Stimulated activated CD8-positive, alpha-beta memory T cell treated with anti-CD3 and anti-CD28 coated beads, Interleukin-15, amount 100 ng/mL, for 4 hours (primary cell): ENCODE measurements around the gene NVL.
"Not testable (repeated sequence)": the region's sequence is repeated elsewhere in the genome, so short reads cannot be mapped to it uniquely, and the experiment has no call there.

Experiments used
- DNase-seq, 2 donors: peaks; one replicate each; pipeline ENCODE4 v3.0.0-alpha.2; 2020; ENCODE audit warnings: low read depth in 2 of 2

Gene NVL

DNA sequence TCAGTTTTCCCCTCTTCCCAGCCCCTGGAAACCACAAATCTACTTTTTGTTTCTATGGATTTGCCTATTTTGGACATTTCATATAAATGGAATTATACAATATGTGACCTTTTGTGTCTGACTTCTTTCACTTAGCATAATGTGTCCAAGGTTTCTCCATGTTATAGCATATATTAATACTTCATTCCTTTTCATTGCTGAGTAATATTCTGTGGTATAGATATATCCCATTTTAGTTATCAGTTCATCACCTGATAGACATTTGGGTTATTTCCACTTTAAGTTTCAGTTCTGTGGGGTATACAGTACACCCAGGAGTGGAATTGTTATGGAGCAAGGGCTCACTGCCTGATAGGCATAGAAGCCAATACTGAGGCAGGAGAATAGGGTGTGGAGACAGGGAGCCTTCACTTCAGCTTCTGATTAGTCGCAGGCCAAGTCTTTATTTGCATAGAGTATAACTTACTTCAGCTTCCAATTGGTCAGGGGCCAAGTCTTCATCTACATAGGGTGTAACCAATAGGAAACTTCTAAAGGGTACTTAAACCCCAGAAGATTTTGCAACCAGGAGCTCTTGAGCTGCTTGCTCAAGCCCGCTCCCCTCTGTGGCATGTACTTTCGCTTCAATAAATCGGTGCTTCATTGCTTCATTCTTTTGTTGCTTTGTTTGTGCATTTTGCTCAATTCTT is 8.3 kb upstream of the NVL start:
- DNase-seq = no peak

GRCh38 chr1:224333939-224334786 is 4.2 kb upstream of the NVL start:
- no peak for DNase-seq

DNA sequence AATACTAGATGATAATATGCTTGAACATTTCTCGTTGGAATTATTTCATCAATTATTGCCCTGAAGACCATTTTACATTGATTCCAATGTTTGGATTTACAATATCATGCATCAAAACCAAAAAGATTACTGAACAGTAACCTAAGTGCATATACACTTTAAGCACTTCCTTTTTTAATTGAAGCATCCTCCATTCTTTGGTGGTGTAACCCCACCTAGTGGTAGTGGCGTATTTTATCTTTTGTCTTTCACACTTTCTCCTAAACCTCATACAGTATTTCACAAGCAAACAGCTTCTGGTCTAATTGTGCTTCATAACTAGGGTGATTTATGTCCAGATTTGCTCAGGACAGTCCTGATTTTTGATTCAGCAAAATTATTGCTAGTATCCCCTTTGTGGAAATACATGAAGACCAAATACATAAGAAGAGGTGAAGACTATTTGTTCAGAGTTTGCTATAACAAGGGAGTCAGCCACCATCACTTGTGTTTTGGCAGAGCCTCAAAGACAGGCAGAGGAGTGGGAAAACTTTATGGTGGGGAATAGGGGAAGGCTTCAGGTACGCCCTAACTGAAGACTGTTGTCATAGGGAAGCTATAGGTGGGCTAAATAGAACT is 3.4 kb upstream of the NVL start:
- DNase-seq = no peak

GRCh38 chr1:224331824-224332223 is 1.9 kb upstream of the NVL start:
- no peak for DNase-seq

DNA sequence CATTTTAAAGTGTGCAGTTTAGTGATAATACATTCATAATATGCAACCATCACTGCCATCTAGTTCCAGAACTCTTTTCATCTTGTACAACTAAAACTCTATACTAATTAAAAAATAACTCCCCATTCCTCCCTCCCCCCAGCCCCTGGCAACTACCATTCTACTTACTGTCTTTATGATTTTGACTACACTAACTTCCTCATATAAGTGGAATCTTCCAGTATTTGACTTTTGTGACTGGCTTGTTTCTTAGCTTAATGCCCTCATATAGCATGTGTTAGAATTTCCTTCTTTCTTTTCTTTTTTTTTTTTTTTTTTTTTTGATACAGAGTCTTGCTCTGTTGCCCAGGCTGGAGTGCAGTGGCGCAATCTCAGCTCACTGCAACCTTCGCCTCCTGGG is 1.4 kb upstream of the NVL start:
- DNase-seq = no peak

DNA sequence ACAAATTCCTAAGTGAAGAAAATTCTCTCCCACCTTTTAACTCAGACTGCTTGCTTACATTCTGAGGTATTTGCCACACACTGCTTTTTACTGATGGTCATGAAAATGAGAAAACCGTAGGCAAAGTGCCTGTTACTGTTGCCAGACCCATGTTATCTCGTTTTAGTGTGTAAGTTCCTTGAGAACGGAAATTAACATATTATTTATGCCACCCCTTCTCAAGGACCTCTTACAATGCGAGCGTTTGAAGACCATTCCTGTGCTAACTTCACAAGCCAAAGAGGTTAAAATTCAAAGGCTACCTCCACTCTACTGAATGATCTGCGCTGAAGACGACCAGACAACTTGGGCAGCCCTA is 509 bp downstream of the NVL start:
- no peak for DNase-seq

DNA sequence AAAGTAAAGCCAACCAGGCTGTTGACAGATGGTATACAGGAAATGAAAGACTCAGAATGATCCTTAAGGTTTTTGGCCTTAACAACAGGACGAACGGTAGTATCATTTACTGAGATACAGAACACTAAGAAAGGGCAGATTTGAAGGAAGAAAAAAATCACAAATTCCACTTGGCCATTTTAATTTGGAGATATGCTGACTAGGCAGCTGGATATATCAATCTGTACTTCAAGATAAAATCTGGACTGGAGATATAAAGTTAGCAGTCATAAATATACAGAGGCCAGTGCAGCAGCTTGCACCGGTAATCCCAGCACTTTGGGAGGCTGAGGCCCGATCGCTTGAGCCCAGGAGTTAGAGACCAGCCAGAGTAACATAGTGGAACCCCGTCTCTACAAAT is 1.3 kb downstream of the NVL start:
- no peak for DNase-seq

GRCh38 chr1:224325959-224326358 is 4.0 kb downstream of the NVL start:
- DNase-seq = no peak

GRCh38 chr1:224321706-224322105 is 8.3 kb downstream of the NVL start:
- no peak for DNase-seq

- no peak for DNase-seq
These were observed 12.5 kb downstream of the NVL start for GRCh38 chr1:224317383-224318045.

DNA sequence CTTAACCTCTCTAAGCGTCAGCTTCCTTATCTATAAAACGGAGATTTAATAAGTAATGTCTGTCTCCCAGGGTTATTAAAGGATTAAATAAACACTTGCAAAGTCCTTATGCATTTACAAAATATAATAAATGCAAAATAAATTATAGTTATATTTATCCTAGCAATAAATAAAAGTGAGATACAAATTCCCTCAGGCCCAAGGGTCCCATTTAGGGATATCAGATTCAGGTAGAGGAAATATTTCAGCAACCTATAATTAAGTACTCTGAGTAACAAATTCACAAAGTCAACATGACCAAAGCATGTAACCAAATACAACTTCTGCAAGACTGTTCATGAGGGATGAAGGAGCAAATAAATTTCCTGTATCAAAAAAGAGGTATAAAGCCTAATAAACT is 17.9 kb downstream of the NVL start:
- DNase-seq = no peak

- DNase-seq = not testable (repeated sequence)
These were observed 18.5 kb downstream of the NVL start for GRCh38 chr1:224311503-224311902.

- DNase-seq = no peak
These were observed 21.9 kb downstream of the NVL start for GRCh38 chr1:224308064-224308463.

DNA sequence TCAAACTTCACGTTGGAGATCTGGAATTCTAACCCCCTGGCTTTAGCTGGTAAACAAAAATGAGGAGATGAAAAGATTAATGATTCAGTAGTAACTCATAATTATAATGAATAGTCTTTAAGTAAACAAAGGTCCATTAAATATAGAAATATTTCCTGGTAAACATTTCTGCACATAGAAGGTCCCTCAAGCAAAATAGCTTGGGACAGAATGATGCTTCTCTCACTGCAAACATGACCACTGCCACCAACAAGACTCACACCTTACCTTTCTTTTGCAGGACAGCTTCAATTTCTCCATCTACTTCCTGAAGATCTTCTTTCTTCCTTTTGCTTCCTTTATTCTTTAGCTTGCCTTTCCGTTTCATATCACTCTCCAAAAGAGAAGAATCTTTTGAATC is 25.2 kb downstream of the NVL start:
- DNase-seq = no peak

DNA sequence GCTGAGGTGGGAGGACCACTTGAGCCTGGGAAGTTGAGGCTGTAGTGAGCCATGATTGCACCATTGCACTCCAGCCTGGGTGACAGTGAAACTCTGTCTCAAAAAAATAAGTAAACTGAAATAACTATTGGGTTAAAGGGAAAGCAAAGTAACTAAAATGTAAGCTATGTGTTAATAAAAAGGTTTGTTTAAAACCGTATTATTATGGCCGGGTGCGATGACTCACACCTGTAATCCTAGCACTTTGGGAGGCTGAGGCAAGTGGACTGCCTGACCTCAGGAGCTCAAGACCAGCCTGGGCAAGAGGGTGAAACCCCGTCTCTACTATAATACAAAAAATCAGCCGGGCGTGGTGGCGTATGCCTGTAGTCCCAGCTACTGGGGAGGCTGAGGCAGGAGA is 27.0 kb downstream of the NVL start:
- no peak for DNase-seq

DNA sequence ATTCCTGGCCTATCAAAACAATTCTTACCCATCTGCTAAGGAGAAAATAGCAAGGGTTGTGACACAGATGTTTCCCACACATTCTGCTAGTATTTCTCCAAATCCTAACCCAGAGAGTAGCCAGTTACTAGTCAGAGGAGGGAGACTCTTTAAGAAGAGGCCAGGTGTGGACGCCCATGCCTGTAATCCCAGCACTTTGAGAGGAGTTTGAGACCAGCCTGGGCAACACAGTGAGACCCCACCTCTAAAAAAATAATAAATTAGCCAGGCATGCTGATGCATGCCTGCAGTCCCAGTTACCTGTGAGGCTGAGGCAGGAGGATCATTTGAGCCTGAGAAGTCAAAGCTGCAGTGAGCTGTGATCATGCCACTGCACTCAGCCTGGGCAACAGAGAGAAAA is 28.6 kb downstream of the NVL start:
- no peak for DNase-seq

GRCh38 chr1:224300346-224300745 is 29.6 kb downstream of the NVL start:
- DNase-seq = no peak

DNA sequence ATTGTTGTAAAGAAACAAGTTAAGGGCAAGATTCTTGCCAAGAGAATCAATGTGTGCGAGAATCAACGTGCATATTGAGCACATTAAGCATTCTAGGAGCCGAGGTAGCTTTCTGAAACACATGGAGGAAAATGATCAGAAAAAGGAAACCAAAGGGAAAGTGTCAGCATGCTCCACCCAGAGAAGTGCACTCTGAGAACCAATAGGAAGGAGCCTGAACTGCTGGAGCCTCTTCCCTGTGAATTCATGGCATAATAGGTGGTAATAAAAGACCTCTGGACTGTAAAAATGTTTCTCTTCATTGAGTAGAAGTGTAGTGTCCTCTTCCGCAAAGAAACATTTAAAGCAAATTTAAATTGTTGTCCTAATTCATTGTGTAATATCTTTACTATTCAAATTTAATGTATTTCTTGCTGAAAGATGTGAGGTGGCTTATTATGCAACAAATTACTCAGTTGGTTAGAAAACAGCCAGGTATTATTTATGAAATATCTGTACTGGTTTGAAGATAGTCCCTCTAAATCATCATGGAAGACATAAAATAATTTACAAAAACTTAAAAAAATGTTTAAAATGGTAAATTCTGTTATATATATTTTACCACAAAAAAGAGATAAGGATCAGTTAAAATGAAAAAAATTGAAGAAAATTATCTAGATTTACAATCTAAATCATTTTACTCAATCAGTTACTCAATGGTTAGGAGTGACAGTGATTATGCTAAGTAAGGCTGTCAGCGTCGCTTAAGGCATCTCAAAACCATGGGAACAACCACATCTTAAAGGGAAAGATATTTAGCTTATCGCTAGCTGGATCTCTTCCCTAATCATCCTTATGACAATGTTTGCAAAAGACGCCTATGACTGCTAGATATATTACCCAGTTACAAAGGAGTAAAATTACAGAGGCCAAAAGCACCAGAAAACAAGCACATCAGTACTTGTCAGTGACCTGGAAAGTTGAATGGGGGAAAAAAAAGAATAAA is 31.3 kb downstream of the NVL start:
- DNase-seq = no peak

- no peak for DNase-seq
These were observed 35.2 kb downstream of the NVL start for GRCh38 chr1:224294775-224295174.

GRCh38 chr1:224292419-224292818 is 37.6 kb downstream of the NVL start:
- DNase-seq = no peak

- DNase-seq = no peak
These were observed 40.6 kb downstream of the NVL start for GRCh38 chr1:224289396-224289795.
